ENCODE data around the gene KCNIP4.

DNA sequence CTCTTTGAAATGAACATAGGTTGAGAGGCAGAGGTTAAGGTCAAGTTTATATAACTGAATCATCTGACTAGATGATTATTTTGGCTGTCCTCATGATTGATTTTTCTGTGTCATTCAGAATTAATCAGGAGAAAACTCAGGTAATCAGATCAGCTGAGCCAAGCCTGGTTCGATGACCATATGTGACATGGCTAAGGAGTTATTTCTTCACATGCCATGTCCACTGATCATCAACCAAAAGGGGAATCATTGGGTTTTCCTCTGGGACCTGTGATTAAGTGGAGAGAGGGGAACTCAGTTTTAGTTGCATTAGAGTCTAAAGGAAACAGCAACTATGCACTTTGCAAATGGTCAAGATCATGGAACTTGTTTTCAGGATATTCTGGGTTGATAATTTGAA lies 1268.6 kb downstream of the KCNIP4 start:
- TF ChIP-seq, protein P1, sequence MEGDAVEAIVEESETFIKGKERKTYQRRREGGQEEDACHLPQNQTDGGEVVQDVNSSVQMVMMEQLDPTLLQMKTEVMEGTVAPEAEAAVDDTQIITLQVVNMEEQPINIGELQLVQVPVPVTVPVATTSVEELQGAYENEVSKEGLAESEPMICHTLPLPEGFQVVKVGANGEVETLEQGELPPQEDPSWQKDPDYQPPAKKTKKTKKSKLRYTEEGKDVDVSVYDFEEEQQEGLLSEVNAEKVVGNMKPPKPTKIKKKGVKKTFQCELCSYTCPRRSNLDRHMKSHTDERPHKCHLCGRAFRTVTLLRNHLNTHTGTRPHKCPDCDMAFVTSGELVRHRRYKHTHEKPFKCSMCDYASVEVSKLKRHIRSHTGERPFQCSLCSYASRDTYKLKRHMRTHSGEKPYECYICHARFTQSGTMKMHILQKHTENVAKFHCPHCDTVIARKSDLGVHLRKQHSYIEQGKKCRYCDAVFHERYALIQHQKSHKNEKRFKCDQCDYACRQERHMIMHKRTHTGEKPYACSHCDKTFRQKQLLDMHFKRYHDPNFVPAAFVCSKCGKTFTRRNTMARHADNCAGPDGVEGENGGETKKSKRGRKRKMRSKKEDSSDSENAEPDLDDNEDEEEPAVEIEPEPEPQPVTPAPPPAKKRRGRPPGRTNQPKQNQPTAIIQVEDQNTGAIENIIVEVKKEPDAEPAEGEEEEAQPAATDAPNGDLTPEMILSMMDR (IDR thresholded peaks at IDR 0.05) = no peak
- no peak for TF ChIP-seq POLR2A (IDR thresholded peaks at IDR 0.05)
